Measurements from ENCODE around the gene JMY. TPM values are rescaled to one million over a fixed set of nuclear protein-coding genes. Genes with fewer than 3 reads are reported as not detected.

JMY gene
- total and polyA plus RNA-seq, 2 of the 8 experiments (the other 6 are each of a cell fraction or from before 2014, with no cell fraction given) = 2.8 to 13.9 TPM

DNA sequence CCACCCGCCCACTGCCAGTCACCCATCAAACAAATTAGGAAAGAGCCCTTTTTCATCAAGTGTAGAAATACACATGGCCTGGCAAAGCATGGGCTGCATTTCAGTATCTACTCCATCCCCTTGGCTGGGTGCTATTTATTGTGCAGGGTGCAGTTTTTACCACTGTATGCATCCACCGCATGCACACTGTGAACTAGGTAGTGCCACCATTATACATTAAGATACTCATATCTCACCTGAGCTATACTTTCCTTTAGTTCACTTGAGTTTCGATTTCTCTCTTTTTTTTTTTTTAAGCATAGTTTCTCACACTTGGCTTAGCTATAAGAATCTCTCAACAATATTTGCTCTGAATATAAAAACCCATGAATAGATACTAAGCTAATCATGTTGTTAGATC, 49.4 kb downstream of the JMY start (continued):
- TF ChIP-seq KDM5A (IDR thresholded peaks at IDR 0.05; ENCODE audit: low read length) (no peak), JUN (IDR thresholded peaks at IDR 0.05; ENCODE audit: low read depth, low read length) (no peak), ZNF274 (IDR thresholded peaks at IDR 0.05; ENCODE audit: borderline replicate concordance, extremely low read depth, low read length) (no peak), TCF12 (IDR thresholded peaks at IDR 0.05; ENCODE audit: low read depth, low read length) (no peak), GTF2F1 (IDR thresholded peaks at IDR 0.05; ENCODE audit: borderline replicate concordance, low read depth, low read length) (no peak), SP4 (IDR thresholded peaks at IDR 0.05; ENCODE audit: low read length) (no peak)
